ENCODE data around the gene TOM1L2. TPM values are rescaled to one million over a fixed set of nuclear protein-coding genes. Genes with fewer than 3 reads are reported as not detected.

Gene TOM1L2
- total RNA-seq, 1 donor from 2014 or later = 18.3 TPM

GRCh38 chr17:17924131-17924856, 47.9 kb downstream of the TOM1L2 start:
- no peak overlapping the region for H3K27ac Mint-ChIP-seq
- H3K27me3 Mint-ChIP-seq = no peaks in the 10 kb centered on the region
- intact Hi-C loops (cut with micrococcal nuclease) = no loop called here
- H3K36me3 Mint-ChIP-seq (ENCODE audit: low read depth) = peaks cover 3% of the 10 kb centered on the region
- H3K9me3 Mint-ChIP-seq = no peaks in the 10 kb centered on the region
- no peak for DNase-seq
- ATAC-seq (ENCODE audit: low read depth) = no peak
- H3K4me1 Mint-ChIP-seq = peaks cover 4% of the 10 kb centered on the region
- no peak overlapping the region for H3K4me3 Mint-ChIP-seq
- ChIA-PET POLR2A (interaction anchor here (0.5 kb wide), 1 partner anchor 1787 kb away, joined by 3 read pairs; no protein-coding TSS in a partner anchor), CTCF (interaction anchor here (0.6 kb wide), 1 partner anchor 198 kb away, joined by 3 read pairs; no protein-coding TSS in a partner anchor)
- no peak for TF ChIP-seq CTCF (IDR thresholded peaks at IDR 0.05)

DNA sequence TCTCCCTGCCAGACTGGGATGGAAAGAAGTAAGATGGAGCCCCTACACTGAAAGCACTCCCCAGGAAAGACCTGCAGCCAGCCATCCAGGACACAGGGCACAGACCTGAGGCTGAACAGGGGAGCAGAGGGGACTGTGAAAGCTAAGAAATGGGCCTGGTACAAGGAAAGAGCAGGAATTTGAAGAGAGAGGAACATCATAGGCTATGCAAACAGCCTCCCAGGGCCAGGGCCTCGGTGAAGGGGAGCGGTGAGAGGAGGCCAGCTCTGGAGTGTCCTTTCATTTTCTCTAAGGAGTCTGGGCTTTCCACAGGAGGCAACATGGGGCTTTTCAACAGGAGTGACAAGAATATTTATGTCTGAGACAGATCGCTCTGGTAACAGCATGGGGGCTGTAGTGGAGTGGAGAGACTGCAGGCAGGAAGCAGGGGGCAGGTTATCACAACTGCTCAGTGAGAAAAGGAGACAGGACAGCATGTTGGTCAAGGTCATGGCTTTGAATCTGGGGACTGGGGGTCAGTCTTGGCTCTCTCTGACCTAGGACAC, 50.1 kb downstream of the TOM1L2 start:
- Mint-ChIP-seq H3K27ac (no peak overlapping the region), H3K4me3 (no peak overlapping the region), H3K36me3 (ENCODE audit: low read depth) (peaks cover 3% of the 10 kb centered on the region), H3K4me1 (peaks cover 4% of the 10 kb centered on the region), H3K9me3 (no peaks in the 10 kb centered on the region), H3K27me3 (no peaks in the 10 kb centered on the region)
- POLR2A ChIA-PET = no interaction called here
- no peak for ATAC-seq (ENCODE audit: low read depth)
- CTCF ChIA-PET = no interaction called here
- DNase-seq = no peak
- no peak for TF ChIP-seq CTCF (IDR thresholded peaks at IDR 0.05)
- intact Hi-C loops (cut with micrococcal nuclease) = no loop called here

- ChIA-PET CTCF (interaction anchor here (0.6 kb wide), 1 partner anchor 280 kb away, joined by 3 read pairs; no protein-coding TSS in a partner anchor), POLR2A (no interaction called here)
- peaks cover 4% of the 10 kb centered on the region for H3K4me1 Mint-ChIP-seq
- H3K27me3 Mint-ChIP-seq = no peaks in the 10 kb centered on the region
- H3K36me3 Mint-ChIP-seq (ENCODE audit: low read depth) = peaks cover 3% of the 10 kb centered on the region
- H3K4me3 Mint-ChIP-seq = no peak overlapping the region
- DNase-seq (no peak), ATAC-seq (ENCODE audit: low read depth) (no peak)
- intact Hi-C loops (cut with micrococcal nuclease) = no loop called here
- TF ChIP-seq CTCF (IDR thresholded peaks at IDR 0.05) = no peak
- no peaks in the 10 kb centered on the region for H3K9me3 Mint-ChIP-seq
- no peak overlapping the region for H3K27ac Mint-ChIP-seq
These were observed 50.8 kb downstream of the TOM1L2 start for GRCh38 chr17:17921192-17922069.

DNA sequence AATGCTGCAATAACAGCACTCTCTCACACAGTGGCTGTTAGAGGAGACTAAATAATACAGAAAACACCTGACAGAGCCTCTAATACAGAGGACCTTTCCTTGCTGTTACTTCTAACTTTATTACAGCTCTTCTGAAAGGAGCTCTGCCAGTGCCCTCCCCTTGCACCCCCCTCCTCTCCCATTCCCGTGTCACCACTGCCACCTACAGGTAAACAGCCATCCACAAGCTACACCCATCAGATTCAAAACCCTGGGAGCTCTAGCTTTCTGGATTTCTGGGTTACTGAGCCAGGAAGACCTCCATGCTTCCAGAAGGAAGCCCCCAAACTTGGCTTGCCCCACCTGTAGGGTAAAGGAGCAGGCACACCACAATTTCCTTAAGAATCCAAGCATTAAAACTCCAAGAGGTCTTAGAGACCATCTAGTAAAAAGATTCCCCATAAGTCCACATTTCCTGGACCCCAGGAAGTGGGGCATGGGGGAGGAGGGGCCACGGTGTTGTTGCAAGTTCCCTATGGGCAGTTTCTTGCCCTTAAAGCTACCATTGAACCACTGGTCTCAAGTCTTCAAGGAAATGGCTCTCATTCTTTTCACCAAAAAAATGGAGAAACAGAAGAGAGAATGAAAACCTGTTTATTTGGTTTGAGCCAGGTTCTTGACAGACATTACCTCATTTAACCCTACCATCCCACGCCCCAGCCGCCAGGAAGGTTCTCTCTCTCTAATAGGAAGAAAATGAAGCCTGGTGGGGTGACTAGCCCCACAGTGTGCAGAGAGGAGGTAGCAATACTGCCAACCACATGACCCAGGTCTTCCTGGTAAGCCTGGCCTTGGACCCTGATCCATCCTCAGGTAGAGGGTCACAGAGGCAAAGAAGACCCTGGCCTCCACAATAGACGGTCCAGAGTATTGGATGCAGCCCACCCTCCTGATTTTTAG, 52.8 kb downstream of the TOM1L2 start:
- ChIA-PET POLR2A (interaction anchor here (1.0 kb wide), 1 partner anchor 237 kb away, joined by 4 read pairs; no protein-coding TSS in a partner anchor), CTCF (interaction anchor here (0.6 to 3.8 kb wide), 21 partner anchors 8 to 564 kb away, joined by 3 to 28 read pairs (median 4); partner anchors contain the start of gene RASD1)
- DNase-seq (peak; percentile 29), ATAC-seq (ENCODE audit: low read depth) (peak; percentile 84)
- TF ChIP-seq CTCF (IDR thresholded peaks at IDR 0.05) = no peak
- no peaks in the 10 kb centered on the region for H3K4me1 Mint-ChIP-seq
- H3K9me3 Mint-ChIP-seq = no peaks in the 10 kb centered on the region
- H3K36me3 Mint-ChIP-seq (ENCODE audit: low read depth) = no peaks in the 10 kb centered on the region
- no peaks in the 10 kb centered on the region for H3K27me3 Mint-ChIP-seq
- intact Hi-C loops (cut with micrococcal nuclease) = loop anchor here (1.0 to 5.0 kb wide), 5 partner anchors 59 to 422 kb away; partner anchors contain the start of gene RAI1
- H3K27ac Mint-ChIP-seq = no peak overlapping the region
- no peak overlapping the region for H3K4me3 Mint-ChIP-seq

Data from activated B cell treated with CpG ODN at 0.5 μM for 24 hours (primary cell).